ENCODE data around the gene PHTF2. TPM values are rescaled to one million over a fixed set of nuclear protein-coding genes. Genes with fewer than 3 reads are reported as not detected.

Gene PHTF2
- total RNA-seq, 1 donor from 2014 or later, result 27.0 TPM

DNA sequence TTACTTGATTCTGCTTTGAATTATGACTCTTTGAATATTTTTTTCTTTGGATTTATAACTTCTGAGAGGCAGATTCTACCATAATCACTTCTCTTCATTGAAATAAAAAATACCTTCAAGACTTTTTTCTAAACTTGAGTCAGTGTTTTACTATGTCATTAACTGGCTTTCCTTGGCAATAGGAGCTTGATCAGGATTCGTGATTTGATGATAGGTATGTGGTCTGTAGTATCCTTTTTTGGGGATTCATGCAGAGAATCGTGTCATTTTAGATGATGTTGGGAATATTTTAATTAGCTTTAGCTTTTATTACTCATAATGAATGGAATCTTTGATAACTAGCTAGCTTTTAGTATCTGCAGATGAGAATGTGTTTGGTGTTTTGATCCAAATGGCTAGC is 83.3 kb downstream of the PHTF2 start:
- peaks cover 6% of the 10 kb centered on the region for H3K4me1 ChIP-seq (ENCODE audit: insufficient read depth, low read length)
- H3K27ac Mint-ChIP-seq (ENCODE audit: unreplicated experiment), result no peak overlapping the region
- H2AFZ ChIP-seq (ENCODE audit: low read depth, low read length), result no peak overlapping the region
- FAIRE-seq, result no peak
- H3K9me3 Mint-ChIP-seq (ENCODE audit: unreplicated experiment), result no peaks in the 10 kb centered on the region
- peaks cover 4% of the 10 kb centered on the region for H3K79me2 ChIP-seq (ENCODE audit: insufficient read depth, low read length)
- H3K4me3 ChIP-seq (ENCODE audit: insufficient read depth, low read depth, low read length), result no peak overlapping the region
- DNase-seq (ENCODE audit: low read depth), result no peak
- no peaks in the 10 kb centered on the region for H3K27me3 Mint-ChIP-seq (ENCODE audit: low read depth, unreplicated experiment)
- H3K36me3 ChIP-seq (ENCODE audit: insufficient read depth, low read length), result no peaks in the 10 kb centered on the region
- no peaks in the 10 kb centered on the region for H3K27me3 ChIP-seq (ENCODE audit: insufficient read depth, low read length)
- H4K20me1 ChIP-seq (ENCODE audit: insufficient read depth, low read length), result no peaks in the 10 kb centered on the region
- H3K27ac ChIP-seq (ENCODE audit: low read depth, low read length), result no peak overlapping the region
- no peaks in the 10 kb centered on the region for H3K9me3 ChIP-seq (ENCODE audit: insufficient read depth, low read depth, low read length)
- H3K36me3 Mint-ChIP-seq (ENCODE audit: low read depth, unreplicated experiment), result peaks cover 7% of the 10 kb centered on the region
- no peak overlapping the region for H3K4me2 ChIP-seq (ENCODE audit: low read length)
- no peak overlapping the region for H3K4me3 Mint-ChIP-seq (ENCODE audit: unreplicated experiment)
- H3K4me1 Mint-ChIP-seq (ENCODE audit: low read depth, unreplicated experiment), result peaks cover 22% of the 10 kb centered on the region
- H3K9ac ChIP-seq (ENCODE audit: low read length), result no peak overlapping the region
- no peak for TF ChIP-seq EZH2 (IDR thresholded peaks at IDR 0.05; ENCODE audit: insufficient read depth, low read length)
- TF ChIP-seq, protein P1, sequence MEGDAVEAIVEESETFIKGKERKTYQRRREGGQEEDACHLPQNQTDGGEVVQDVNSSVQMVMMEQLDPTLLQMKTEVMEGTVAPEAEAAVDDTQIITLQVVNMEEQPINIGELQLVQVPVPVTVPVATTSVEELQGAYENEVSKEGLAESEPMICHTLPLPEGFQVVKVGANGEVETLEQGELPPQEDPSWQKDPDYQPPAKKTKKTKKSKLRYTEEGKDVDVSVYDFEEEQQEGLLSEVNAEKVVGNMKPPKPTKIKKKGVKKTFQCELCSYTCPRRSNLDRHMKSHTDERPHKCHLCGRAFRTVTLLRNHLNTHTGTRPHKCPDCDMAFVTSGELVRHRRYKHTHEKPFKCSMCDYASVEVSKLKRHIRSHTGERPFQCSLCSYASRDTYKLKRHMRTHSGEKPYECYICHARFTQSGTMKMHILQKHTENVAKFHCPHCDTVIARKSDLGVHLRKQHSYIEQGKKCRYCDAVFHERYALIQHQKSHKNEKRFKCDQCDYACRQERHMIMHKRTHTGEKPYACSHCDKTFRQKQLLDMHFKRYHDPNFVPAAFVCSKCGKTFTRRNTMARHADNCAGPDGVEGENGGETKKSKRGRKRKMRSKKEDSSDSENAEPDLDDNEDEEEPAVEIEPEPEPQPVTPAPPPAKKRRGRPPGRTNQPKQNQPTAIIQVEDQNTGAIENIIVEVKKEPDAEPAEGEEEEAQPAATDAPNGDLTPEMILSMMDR (IDR thresholded peaks at IDR 0.05; ENCODE audit: insufficient read depth, low read depth, low read length), result no peak

DNA sequence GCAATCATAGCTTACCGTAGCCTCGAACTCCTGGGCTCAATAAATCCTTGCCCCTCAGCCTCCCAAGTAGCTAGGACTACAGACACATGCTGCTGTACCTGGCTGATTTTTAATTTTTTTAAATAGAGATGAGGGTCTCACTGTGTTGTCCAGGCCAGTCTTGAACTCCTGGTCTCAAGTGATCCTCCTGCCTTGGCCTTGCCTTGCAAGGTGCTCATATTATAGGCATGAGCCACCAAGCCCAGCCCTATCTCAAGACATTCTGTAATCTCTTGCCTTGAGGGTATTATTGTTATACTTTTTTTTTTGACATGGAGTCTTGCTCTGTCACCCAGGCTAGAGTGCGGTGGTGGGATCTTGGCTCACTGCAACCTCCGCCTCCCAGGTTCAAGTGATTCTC is 86.6 kb downstream of the PHTF2 start:
- no peaks in the 10 kb centered on the region for H3K36me3 ChIP-seq (ENCODE audit: insufficient read depth, low read length)
- Mint-ChIP-seq H3K9me3 (ENCODE audit: unreplicated experiment) (no peaks in the 10 kb centered on the region), H3K4me3 (ENCODE audit: unreplicated experiment) (no peak overlapping the region), H3K27ac (ENCODE audit: unreplicated experiment) (no peak overlapping the region), H3K36me3 (ENCODE audit: low read depth, unreplicated experiment) (peaks cover 4% of the 10 kb centered on the region), H3K27me3 (ENCODE audit: low read depth, unreplicated experiment) (no peaks in the 10 kb centered on the region), H3K4me1 (ENCODE audit: low read depth, unreplicated experiment) (peaks cover 13% of the 10 kb centered on the region)
- no peaks in the 10 kb centered on the region for H3K27me3 ChIP-seq (ENCODE audit: insufficient read depth, low read length)
- FAIRE-seq, result no peak
- TF ChIP-seq, protein P1 (IDR thresholded peaks at IDR 0.05; ENCODE audit: insufficient read depth, low read depth, low read length), result no peak
- TF ChIP-seq EZH2 (IDR thresholded peaks at IDR 0.05; ENCODE audit: insufficient read depth, low read length), result no peak
- no peak overlapping the region for H2AFZ ChIP-seq (ENCODE audit: low read depth, low read length)
- DNase-seq (ENCODE audit: low read depth), result no peak
- peaks cover 8% of the 10 kb centered on the region for H3K79me2 ChIP-seq (ENCODE audit: insufficient read depth, low read length)
- H3K4me2 ChIP-seq (ENCODE audit: low read length), result no peak overlapping the region
- no peak overlapping the region for H3K4me3 ChIP-seq (ENCODE audit: insufficient read depth, low read depth, low read length)
- no peaks in the 10 kb centered on the region for H4K20me1 ChIP-seq (ENCODE audit: insufficient read depth, low read length)
- no peak overlapping the region for H3K9ac ChIP-seq (ENCODE audit: low read length)
- H3K9me3 ChIP-seq (ENCODE audit: insufficient read depth, low read depth, low read length), result no peaks in the 10 kb centered on the region
- H3K27ac ChIP-seq (ENCODE audit: low read depth, low read length), result no peak overlapping the region
- H3K4me1 ChIP-seq (ENCODE audit: insufficient read depth, low read length), result peaks cover 7% of the 10 kb centered on the region

DNA sequence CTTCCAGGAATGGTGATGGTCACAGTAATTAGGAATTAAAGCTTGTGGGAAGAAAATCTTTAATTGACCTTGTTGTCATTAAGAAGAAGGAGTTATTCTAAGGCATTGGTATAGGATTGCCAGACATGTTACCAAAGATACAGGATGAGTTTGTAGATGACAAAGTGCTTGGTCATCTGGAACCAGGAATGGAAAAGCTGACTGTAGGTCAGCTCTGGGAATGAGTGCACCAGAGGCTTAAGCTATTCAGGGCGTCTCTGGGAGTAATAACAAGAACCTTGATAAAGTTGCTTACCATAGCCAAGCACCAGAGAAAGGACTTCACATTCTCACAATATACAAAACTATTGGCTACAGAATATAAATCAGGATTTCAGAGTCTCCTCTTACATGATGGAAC is 89.0 kb downstream of the PHTF2 start:
- peaks cover 8% of the 10 kb centered on the region for H3K79me2 ChIP-seq (ENCODE audit: insufficient read depth, low read length)
- FAIRE-seq (peak; percentile 87), DNase-seq (ENCODE audit: low read depth) (peak; percentile 84)
- no peaks in the 10 kb centered on the region for H3K27me3 Mint-ChIP-seq (ENCODE audit: low read depth, unreplicated experiment)
- no peaks in the 10 kb centered on the region for H4K20me1 ChIP-seq (ENCODE audit: insufficient read depth, low read length)
- H3K4me3 ChIP-seq (ENCODE audit: insufficient read depth, low read depth, low read length), result no peak overlapping the region
- H3K4me1 ChIP-seq (ENCODE audit: insufficient read depth, low read length), result peaks cover 7% of the 10 kb centered on the region
- no peaks in the 10 kb centered on the region for H3K9me3 Mint-ChIP-seq (ENCODE audit: unreplicated experiment)
- TF ChIP-seq EZH2 (IDR thresholded peaks at IDR 0.05; ENCODE audit: insufficient read depth, low read length), result no peak
- TF ChIP-seq, protein P1 (IDR thresholded peaks at IDR 0.05; ENCODE audit: insufficient read depth, low read depth, low read length), result no peak
- H3K36me3 Mint-ChIP-seq (ENCODE audit: low read depth, unreplicated experiment), result no peaks in the 10 kb centered on the region
- H3K9me3 ChIP-seq (ENCODE audit: insufficient read depth, low read depth, low read length), result no peaks in the 10 kb centered on the region
- H3K27ac Mint-ChIP-seq (ENCODE audit: unreplicated experiment), result peak overlapping the region; percentile 31
- no peaks in the 10 kb centered on the region for H3K36me3 ChIP-seq (ENCODE audit: insufficient read depth, low read length)
- H3K4me3 Mint-ChIP-seq (ENCODE audit: unreplicated experiment), result no peak overlapping the region
- H3K4me1 Mint-ChIP-seq (ENCODE audit: low read depth, unreplicated experiment), result peaks cover 10% of the 10 kb centered on the region
- no peak overlapping the region for H2AFZ ChIP-seq (ENCODE audit: low read depth, low read length)
- H3K9ac ChIP-seq (ENCODE audit: low read length), result no peak overlapping the region
- H3K27ac ChIP-seq (ENCODE audit: low read depth, low read length), result peak overlapping the region; percentile 53
- no peaks in the 10 kb centered on the region for H3K27me3 ChIP-seq (ENCODE audit: insufficient read depth, low read length)
- H3K4me2 ChIP-seq (ENCODE audit: low read length), result peak overlapping the region; percentile 40

Measured in astrocyte (in vitro differentiated cells and primary cell).